Measurements from ENCODE around the gene RHBDL1.
"Not testable (repeated sequence)": the region's sequence is repeated elsewhere in the genome, so short reads cannot be mapped to it uniquely, and the experiment has no call there.

Gene RHBDL1

DNA sequence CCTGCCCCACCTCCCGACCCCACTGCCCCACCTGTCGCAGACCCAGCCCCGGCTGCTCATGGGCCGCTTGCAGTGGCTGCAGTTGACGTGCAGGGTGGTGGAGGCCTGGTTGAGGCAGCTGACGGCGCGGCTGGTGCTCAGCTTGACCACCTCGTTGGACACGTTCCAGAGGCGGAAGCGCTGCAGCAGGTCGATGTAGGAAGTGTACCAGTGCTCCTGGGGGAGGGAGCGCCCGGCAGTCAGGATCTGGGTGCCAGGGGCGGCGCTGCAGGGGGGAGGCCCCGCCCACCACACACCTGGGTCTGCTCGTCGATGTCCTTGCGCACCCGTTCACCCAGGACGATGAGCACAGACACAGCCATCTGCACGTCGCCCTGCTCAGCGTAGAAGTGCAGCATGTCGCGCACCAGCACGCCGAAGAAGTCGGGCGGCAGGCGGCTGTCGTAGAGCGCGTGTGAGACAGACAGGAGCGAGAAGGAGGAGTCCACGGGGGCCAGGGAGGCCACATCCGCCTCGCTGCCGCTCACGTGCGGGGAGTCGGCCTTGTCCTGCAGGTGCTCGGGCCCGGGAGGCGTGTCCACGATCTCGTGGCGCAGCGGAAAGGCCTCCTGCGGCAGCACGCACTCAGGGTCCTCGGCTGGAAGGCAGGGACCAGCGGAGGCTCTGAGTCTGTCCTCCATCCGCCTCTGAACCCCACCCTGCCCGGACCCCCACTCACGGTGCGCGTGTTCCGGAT lies 9.7 kb downstream of the RHBDL1 start:
- DNase-seq (ENCODE audit: low spot score) = no peak

GRCh38 chr16:685967-686366 lies 10.5 kb downstream of the RHBDL1 start:
- no peak for DNase-seq (ENCODE audit: low spot score)

- no peak for DNase-seq (ENCODE audit: low spot score)
These were observed 11.2 kb downstream of the RHBDL1 start for GRCh38 chr16:686459-687260.

DNA sequence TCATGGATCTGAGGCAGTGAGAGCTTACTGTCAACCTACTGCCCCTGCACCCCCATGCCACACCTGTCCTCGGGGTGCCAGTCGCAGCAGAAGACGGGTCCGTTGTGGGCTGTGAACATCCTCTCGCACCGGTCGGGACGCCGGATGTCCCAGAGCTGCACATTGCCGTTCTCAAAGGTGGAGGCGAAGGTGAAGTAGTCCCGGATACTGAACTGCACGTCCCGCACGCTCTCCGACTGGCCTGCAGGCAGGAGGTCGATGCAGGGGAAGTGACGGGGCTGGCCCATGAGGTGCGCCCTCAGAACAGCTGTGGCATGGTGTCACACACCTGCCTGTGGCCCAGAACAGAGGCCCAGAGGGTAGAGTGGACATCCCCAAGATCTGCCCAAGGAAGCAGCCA lies 12.0 kb downstream of the RHBDL1 start:
- no peak for DNase-seq (ENCODE audit: low spot score)

DNA sequence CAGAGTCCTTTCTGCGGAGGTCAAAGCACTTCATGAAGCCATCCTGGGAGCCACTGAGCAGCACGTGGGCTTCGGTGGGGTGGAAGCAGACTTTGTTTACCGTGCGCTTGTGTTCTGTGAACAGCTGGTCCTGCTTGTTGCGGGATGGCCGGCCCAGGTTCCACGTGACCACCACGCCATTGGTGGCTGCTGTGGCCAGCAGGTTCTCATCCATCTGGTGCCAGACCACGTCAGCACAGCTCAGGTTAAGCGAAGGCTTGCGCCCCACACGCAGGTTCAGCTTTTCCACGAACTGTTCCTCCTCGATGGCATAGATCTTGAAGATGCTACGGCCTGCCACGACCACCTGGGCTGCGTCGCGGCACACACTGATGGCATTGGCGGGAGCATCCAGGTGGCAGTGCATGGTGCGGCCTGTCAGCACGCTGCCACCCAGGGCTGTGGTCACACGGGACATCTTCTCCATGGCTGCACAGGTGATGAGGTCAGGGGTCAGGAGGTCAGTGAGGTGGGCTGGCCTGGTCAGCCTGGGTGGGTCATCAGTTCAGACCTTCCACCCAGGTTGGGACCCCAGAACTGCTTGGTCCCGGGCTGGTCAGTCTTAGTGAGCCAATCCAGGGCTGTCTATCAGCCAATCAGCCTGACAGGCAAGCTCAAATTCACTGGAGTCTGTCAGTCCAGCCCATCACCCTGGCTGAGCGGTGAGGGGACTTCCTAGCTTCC lies 13.9 kb downstream of the RHBDL1 start:
- no peak for DNase-seq (ENCODE audit: low spot score)

DNA sequence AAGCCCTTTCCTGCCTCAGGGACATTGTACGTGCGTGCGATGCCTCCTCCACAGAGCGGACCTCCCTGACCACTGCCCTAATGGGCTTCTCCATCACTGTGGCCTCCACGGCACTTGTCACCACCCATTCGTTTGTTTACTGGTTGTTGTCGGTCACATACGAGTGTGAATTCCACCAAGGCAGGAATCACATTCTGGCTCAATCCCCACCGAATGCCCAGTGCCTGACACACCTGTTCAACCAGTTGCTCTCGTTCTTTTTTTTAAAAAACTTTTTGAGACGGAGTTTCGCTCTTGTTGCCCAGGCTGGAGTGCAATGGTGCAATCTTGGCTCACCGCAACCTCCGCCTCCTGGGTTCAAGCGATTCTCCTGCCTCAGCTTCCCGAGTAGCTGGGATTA lies 15.8 kb downstream of the RHBDL1 start:
- DNase-seq (ENCODE audit: low spot score) = not testable (repeated sequence)

- no peak for DNase-seq (ENCODE audit: low spot score)
These were observed 17.1 kb downstream of the RHBDL1 start for GRCh38 chr16:692356-693108.

DNA sequence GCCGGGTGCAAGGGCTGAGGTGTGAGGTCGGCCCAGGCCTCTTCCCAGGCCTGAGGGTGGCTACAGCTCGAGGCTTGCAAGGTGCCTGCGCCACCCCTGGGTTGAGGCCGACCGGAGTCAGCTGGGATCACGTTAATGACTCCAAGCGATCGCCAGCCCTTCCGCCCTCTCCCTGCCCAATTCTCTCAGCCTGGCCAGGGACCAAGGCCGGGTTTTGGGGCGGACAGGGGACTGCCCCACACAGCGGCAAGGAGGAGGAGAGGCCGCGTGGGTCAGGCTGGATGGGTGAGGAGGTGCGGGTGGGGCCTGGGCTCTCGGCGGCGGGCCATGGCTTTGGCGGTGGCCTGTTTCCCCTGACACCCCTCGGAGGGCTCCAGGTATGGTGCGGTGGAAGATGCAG lies 17.9 kb downstream of the RHBDL1 start:
- DNase-seq (ENCODE audit: low spot score) = no peak

DNA sequence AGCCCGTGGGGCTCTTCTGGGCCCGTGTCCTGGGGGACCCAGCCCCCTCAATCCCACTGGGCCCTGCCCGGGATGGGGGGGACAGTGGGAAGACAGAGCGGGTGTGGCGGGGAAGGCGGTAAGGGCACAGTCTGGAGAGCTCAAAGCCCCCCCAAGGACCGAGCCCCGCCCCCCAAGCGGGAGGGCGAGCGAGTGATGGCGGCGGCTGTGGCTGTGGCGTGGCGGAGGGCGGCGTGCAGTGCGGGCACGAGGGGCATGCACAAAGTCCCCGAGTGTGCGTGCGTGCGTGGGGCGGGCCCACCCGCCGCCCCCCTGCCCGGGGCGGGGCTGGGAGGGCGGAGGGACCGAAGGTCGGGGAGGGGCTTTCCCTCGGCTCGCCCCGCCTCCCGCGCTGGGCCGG lies 18.3 kb downstream of the RHBDL1 start:
- DNase-seq (ENCODE audit: low spot score) = no peak

DNA sequence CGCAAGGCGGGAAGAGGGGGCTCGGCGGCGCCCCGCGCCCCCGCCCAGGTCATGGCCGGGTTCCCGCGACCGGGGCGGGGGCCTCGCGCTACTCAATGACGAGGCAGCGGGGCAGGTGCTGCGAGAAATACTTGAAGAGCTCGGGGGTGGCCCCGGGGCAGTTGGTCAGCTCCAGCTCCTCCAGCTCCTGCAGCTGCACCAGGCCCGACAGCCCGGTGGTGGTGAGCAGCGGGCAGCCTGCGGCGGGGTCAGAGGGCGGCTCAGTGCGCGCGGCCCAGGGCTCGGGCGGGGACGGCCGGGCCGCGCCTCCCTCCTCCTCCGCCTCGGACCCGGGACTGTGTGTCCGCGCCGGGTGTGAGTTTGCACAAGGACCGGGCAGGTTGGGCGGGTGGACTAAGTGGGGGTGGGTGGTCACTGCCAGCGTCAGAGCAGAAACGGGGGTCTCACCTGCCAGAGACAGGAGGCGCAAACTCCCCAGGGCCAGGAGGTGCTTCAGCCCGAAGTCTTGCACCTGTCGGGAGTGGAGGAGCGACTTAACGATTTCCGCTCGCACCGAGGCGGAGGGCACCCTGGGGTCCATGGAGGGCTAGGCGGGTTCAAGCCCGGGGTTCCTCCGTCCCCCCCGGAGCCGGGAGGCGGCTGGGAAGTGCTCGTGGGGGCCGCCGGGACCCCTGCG lies 18.9 kb downstream of the RHBDL1 start:
- no peak for DNase-seq (ENCODE audit: low spot score)

GRCh38 chr16:694863-695354 lies 19.4 kb downstream of the RHBDL1 start:
- DNase-seq (ENCODE audit: low spot score) = no peak

GRCh38 chr16:695355-696089 lies 20.1 kb downstream of the RHBDL1 start:
- no peak for DNase-seq (ENCODE audit: low spot score)

DNA sequence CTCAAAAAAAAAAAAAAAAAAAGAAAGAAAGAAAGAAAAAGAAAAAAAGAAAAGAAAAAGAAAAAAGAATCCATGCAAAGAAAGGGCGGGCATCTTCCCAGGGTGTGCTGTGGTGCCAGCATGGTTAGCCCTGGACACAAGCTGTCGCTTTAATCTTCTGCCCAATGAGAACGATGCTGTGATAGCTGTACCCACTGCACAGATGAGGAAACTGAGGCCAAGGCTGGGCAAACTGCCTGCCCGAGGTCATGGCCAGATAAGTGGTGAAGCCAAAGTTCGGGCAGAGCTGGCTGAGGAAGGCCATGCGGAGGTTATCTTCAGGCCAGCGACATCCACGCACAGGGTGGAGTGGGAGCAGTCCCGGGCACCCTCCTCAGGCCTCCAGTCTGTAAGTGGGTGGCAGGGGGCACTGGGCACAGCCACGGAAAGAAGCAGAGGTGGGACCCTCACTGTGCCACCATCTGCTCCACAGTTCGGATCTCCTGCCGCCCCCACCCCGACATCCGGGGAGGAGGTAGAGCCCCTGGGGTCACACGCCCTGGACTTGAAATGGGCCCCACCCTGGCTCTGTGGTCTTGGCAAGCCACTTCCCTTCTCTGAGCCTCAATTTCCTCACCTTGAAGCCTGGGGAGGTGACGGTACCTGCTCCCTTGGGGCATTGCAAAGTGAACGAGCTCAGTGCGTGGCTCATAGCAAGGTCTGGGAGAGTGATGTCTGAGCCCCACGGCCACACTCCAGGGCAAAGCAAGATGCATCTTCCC lies 23.6 kb downstream of the RHBDL1 start:
- DNase-seq (ENCODE audit: low spot score) = no peak

- no peak for DNase-seq (ENCODE audit: low spot score)
These were observed 25.5 kb downstream of the RHBDL1 start for GRCh38 chr16:700684-701584.

GRCh38 chr16:702341-702740 lies 26.9 kb downstream of the RHBDL1 start:
- DNase-seq (ENCODE audit: low spot score) = no peak

DNA sequence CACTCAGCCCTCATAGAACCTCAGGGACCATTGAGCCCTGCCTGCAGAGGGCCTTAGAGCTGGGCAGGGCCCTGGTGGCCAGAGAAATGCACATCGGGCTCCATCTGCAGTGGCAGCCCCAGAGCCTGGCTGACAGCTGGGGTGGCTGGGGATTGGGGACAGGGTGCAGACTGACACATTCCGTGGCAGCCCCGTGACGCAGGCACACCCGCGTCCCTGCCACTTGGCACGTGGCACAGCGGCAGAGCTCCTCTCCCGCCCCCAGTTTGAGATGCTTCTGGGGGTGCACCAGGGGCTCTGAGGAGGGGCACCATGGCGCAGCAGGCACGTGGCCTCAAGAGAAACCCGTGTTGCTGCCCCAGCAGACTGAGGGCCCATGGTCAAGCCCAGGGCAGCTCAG lies 27.9 kb downstream of the RHBDL1 start:
- no peak for DNase-seq (ENCODE audit: low spot score)

GRCh38 chr16:704047-704446 lies 28.6 kb downstream of the RHBDL1 start:
- no peak for DNase-seq (ENCODE audit: low spot score)
